ENCODE results near the gene LRRC72.
"Not testable (repeated sequence)": the region's sequence is repeated elsewhere in the genome, so short reads cannot be mapped to it uniquely, and the experiment has no call there.

The LRRC72 gene

DNA sequence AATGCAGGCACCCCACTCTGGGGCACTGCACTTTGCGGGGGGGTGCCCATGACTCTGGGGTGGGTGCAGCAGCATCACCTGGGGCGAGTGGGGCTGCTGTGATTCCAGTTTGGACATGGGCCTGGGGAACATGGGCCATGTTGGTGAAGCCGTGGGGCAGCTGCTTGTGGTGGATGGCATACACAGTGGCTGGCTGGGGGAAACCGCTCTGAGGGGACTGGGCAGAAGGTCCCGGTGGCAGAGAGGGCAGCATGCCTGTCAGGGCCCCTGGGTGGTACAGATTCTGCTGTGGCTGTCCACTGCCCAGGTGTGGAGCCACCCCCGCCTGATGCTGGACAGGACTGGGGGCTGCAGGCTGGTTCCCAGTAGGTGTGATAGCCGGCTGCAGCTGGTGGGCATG is 57.2 kb downstream of the LRRC72 start:
- DNase-seq: no peak

DNA sequence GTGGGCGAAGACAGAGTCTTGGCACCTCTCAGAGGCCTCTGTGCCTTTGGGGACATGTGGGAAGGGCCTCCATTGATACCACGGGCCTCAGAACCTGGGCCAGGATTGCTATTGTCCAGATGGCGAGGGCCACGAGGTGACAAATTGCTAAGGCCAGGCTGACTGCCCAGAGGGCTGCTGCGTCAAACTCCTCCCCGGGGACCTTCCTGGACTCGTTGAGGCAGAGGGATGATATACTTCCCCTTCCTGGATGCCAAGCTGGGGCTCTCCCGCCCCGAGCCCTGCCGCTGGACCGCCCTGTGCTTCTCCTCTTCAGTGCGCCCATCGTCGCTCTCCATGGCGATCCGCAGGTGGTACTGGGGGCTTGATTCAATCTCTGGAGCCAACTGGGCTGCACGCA is 58.9 kb downstream of the LRRC72 start:
- DNase-seq: no peak

DNA sequence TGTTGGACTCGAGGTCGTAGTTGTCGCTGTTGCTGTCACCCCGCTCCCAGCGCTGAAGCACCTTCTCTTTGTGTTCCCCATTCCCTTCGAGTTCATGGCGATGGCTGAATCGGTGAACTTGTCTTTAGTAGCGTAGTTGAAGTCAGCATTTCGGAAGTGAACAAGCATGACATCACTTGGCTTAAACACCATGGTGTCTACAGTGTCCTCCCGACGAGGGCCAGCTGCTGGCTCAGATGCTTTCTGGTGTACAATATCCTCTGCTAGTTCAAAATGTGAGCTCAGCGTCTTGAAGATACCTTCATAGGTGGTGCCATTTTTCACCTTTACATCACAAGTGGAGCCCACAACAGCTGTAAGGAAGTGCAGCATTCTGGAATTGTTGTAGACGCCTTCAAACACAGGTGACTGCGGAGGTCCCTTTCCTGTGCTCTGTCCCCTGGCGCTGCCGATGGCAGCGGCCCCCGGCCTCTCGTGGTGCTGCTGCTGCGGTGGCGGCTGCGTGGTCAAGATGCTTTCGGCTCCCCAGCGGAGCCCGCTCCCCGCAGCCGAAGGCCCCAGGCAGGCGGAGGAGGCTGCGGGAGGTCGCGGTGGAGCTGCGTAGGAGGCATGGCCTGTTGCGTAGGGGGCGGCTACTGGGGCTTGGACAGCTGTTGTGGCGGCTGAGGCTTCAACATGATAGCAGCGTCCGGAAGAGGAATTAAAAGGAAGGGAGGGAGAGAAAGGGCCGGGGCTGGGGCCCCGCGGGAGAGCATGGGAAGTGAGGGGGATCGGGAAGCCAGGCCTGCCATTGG is 59.7 kb downstream of the LRRC72 start:
- DNase-seq: no peak

DNA sequence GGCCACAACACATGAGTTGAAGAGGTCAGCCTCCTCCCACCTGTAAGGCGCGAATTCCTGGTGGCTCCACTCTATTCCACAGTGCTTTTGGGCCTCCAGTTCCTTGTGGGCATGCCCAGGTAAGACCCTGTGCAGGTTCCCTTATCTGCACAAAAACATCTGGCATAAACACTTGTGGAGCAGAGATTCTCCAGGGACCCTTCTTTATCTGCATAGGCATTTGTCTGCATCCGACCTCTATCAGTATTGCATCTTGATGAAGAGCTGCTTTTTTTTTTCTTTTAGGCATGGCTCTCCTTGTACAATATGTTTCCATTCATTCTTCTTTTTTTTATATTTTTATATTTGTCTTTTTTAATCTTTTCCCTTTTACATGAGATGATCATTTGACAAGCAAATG is 60.5 kb downstream of the LRRC72 start:
- DNase-seq: no peak

DNA sequence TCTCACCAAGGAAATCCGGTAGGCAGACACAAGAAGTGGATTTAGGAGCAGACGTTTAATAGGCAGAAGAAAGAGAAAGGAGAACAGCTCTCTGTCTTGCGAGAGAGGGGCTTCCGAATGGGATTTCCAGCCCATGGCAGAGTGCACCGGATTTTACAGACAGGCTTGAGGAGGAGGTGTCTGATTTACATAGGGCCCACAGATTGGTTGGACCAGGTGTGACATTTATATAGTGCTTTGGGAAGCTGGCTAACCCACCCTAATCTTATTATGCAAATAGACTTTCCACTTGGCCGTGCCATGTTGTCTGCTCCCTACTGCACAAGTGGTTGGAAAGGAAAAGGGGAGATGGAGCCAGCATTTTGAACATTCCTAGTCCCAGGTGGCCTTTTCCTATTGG is 61.2 kb downstream of the LRRC72 start:
- DNase-seq: no peak

DNA sequence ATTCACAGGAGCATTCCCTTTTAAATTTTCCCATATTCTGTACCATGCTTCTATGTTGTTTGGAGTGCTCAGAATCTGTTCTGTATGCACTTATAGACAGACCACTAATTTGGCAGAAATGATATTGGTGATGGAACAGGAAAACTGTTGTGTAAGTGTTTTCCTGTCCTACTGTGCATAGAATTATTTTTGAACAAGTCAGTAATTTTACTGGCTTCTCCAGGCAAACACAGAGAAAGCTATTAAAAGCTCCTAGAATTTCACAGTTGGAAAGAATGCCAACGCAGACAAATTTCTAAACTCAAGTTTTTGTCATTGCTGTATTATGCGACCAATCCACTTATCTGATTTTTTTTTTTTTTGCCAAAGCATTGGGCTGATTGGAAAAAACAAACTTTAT is 63.3 kb downstream of the LRRC72 start:
- DNase-seq: no peak

DNA sequence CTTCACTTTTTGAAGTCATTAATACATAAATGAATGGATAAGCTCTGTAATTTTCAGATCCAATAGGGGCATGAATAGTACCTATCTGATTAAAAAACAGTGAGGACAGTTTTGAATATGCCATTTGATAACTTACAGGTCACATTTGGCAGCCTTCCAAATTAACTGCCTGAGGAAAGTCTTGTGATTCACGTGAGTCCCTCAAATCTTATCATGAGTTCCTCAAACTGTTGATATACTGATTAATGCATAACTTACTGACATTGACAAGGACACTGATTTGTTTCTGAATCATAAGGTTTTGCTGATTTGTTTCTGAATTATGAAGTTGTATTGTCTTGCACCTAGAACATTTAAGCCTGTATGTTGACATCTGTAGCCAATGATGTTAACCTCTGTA is 63.8 kb downstream of the LRRC72 start:
- DNase-seq: no peak

DNA sequence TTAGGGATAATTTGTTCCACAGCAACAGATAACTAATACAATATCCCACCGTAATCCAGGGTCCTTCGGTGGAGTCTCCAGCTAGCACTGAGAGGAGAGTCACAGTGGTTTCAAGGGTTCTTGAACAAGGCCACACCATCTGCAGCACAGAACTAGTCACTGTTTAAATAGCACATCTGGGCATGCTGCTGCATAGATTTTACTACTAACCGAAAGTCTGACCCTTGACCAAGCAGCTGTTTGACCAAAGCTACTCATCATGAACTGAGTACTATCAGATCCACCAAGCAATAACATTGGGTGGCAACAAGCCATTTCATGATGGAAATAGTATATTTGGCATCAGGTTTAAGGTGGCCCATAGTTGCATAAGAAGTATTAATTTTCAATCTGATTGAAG is 65.8 kb downstream of the LRRC72 start:
- DNase-seq: no peak

DNA sequence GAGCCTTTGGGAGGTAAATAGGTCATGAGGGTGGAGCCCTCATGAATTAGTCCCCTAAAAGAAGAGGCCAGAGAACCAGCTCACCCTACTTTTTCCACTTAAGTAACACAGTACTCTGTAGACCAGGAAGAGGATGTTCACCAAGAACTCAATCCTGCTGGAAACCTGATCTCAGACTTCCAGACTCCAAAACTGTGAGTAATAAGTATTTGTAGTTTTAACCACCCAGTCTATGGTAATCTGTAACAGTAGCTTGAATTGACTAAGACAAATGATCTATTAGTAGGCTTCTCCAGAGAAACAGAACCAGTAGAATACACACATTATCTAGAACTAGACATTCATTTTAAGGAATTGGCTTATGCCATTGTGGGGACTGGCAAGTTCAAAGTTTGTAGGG is 67.4 kb downstream of the LRRC72 start:
- no peak for DNase-seq

DNA sequence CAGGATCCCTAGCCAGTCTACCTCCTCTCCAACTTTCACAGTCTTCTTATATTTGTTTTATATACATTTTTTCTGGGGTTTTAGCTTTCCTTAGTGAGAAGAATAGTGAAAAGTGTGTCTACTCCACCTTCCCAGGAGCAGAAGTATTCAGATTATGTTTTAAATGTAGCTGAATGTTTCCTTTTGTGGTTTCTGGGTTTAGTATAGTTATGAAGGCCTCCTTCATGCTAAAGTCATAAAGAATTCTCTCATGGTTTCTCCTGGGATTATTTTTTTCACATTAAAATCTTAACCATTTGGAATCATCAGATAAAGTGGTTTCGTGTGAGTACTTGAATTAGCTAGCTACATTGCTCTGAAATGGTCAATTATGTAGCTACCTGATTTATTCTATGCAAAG is 68.1 kb downstream of the LRRC72 start:
- no peak for DNase-seq

DNA sequence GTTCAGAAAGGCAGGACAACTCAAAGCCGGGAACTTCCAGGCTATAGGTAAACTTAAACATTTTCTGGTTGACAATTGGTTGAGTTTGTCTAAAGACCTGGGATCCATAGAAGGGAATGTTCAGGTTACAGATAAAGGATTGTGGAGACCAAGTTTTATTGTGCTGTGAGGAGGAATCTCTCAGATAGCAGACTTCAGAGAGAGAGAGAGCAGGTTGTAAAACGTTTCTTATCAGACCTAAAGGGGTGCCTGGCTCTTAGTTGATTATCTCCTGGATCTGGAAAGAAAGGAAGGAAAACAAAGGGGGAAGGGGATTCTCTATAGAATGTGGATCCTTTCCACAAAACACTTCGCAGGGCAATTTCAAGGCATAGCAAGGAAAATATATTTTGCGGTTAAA is 69.0 kb downstream of the LRRC72 start:
- DNase-seq: not testable (repeated sequence)

DNA sequence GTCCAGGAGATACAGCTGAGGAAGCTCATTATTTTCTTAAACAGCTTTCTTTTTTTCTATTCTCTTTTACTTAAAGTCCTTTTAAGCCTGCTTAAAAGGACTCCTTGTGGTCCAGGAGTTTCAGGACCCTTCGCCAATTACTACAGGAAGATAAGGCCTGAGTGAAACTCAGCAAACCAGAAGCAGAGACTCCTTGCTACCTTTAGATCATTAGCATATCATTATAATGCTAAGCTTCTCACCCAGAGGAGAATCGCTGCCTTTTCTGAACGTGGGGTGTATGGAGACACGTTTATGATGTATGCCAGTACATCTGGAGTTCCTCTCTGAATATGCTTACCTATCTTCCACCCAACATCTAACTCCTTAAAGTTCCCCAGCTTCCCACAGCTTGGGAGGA is 71.4 kb downstream of the LRRC72 start:
- DNase-seq: no peak

DNA sequence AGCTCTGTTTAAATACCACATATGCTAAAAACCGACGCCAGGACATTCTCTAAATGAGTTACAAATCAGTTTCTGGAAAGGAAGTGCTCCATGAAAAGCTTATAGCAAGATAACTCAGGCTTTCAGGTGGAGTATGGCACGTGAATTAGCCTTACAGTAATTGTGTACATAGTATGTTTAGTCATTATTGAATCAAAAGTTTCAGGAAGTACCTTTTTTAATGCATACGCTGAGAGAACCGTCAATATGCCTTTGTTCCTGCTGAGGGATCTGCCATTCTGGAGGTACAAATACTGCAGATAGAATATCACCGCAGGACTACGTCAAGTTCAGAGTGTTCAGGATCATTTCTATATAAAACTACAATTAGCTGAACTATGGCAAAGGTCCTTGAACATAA is 73.2 kb downstream of the LRRC72 start:
- DNase-seq: no peak

DNA sequence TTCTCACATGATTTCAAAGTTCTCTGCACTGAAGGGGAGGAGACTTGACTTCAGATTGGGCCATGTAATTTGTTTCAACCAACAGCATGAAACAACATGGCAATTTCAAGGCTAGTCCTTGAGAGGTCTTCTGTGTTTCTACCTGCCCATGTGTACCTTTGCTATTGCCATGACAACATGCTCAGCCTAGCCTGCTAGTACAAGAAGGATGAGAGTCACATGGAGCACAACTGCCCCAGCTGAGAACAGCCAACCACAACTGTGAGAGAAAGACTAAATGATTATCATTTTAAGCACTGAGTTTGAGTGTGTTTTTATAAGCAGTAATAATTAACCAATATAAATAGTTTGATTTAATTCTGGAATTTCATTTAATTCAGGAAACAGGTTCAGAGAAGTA is 77.0 kb downstream of the LRRC72 start:
- DNase-seq: no peak

DNA sequence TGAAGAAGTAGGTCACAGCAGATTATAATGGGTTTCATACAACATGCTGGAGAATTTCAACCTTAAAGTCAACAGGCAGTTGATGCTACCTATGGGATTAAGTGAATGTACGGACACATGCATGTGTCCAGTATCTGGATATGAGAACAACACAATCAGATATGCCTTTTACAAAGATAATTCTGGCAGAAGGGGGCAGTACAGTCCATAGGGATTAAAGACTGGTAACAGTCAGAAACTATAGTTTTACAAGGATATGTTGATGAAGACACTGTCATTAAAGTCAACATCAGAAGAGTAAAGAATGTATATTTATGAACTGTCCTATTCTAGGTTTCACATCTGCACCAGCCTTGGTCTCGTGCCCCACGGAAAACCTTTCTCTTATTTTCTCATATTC is 77.4 kb downstream of the LRRC72 start:
- no peak for DNase-seq

DNA sequence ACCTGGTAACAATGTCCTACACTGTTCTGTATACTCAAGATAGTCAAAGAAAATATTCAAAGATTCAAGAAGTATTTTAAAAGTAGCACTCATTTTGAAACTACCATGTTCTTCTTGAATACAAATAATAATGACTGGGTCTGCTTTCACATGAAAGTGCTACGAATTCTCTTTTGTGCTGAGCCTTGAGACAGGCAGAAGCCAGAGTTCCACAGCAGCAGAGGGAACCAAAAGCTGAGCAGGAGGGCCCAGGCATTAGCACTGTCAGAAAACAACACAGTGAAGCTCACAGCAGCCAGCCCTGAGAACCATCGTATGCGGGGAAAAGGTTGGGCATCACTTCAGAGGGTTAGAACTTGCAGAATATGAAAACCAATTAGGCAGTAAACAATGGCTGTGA is 80.1 kb downstream of the LRRC72 start:
- no peak for DNase-seq

DNA sequence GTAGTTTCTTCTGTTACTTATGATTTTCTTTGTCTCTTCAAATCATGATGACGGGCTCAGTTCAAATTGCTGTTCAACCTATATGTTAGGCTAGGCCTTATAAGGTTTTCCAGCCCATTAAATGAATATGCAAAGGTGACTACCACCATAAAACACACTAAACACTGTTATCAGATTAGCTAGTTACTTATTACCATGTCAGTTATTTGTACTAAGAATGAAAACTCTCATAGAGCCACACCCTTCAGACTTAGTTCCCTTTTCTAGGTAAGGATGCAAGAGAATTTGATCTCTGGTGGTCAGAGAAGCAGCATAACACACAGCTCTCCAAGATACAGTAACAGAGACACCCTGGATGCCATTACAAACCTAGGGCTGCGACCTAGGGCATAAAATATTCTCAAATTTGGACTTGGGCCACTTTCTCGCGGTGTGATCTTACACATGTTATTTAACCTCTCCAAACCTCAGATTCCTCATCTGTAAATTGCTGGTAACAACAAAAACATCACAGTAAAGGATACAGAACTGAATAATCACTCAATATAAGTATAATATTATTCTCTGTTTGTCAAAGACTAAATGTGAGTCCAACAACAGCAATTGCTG is 83.3 kb downstream of the LRRC72 start:
- DNase-seq: no peak

DNA sequence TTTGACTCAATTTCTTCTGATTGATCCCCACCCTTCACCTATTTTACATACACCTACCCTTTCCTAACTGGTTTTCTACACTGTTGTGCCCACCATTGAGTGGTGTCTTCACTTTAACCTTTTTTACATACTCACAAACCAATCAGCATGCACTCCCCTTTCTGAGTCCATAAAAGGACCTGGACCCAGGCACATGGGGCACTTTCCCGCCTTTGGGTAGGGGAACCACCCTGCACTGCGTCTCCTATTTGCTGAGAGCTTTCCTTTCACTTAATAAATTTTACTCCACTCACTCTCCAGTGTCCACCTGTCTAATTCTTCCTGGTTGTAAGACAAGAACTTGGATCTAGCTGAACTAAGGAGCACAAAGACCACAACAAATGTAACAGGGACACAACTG is 85.1 kb downstream of the LRRC72 start:
- DNase-seq: no peak

DNA sequence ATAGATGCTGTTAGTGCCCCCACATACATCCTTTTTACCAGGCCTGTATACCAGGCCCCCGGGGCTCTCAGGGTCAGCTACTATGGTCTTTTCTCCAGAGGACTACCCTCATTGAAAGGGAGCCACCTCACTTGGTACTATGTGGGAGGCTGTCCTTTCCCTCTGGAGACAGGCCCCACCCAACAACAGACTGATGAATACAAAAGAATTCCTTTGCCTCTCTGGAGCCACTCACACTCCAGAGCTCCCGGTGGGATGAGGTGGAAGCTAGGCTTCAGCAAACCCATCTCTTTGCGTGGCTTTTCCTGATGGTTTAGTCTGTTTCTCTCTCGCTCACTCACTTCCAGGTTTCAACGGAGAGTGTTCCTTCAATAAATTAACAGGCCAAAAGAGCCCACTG is 88.6 kb downstream of the LRRC72 start:
- no peak for DNase-seq

DNA sequence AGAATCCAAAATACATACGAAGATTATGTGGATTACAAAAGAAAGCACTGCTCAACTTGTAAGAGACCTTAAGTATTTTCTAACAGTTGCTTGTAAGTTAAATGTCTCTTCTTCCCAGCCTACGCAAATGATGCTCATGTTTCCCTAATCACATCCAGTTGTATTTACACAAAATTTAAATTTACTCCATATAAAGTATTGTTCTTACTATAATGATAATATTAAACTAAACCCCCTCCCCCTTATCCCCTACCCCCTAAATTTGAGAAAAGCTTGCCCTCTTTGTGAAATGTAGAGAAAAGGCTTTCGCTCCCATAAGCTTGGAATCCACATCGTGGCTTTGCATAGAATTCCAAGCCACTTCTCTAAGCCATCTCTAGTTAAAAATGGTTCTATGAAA is 89.5 kb downstream of the LRRC72 start:
- DNase-seq: no peak

DNA sequence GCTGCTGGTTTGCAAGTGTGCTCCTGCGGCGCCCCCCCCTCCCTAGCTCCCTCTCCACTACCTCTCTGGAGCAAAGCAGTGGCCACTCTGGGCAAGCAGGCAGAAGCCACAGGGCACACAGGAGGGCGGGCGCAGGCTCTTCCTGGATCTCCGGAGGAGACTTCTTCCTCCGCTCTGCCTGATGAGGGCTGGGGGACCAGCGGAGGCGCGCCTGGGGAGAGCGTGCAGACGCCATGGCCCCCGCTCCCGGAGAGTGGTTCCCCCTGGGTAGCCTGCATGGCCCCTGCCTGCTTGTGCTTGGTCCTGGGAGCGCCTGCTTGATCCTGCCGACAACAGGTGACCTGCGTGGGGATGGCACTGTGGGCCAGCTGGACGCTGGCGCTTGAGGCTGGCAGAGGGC is 89.9 kb downstream of the LRRC72 start:
- DNase-seq: no peak

DNA sequence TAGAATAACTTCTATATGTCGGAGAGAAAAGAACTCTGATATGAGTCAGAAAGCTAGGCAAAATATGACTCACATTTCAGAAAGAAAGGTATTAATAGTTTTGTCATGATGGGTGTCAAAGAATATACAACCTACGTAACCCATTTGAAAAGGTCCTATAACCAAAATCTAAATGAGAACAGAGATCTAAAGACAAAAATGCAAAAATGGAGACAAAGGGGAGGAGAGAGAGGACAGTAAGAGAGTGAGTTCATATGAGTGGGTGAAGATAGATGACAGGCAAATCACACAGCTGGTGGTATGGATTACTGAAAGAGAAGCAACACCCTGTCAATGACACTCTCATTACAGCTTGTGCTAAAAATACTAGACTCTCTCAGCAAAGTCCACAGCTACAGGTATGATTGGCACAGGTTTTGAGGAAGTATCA is 93.4 kb downstream of the LRRC72 start:
- peak; percentile 21 for DNase-seq

DNA sequence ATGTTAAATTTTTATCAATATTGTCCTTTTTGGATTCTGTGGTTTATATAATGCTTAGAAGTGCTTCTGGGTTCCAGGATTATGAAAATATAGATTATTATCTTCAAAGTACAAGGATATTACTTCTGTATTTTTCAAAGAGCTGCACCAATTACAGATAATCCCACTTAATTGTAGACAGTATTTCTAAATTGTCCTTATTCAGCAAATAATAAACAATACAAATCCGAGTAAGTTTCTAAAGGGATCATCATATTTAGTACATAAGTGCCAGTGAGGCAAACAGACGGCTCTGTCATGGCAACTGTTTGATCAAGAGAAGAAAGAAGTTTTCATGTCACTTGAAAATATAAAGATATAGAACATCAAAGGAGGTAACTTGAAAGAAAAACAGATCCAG is 99.8 kb downstream of the LRRC72 start:
- DNase-seq: no peak

DNA sequence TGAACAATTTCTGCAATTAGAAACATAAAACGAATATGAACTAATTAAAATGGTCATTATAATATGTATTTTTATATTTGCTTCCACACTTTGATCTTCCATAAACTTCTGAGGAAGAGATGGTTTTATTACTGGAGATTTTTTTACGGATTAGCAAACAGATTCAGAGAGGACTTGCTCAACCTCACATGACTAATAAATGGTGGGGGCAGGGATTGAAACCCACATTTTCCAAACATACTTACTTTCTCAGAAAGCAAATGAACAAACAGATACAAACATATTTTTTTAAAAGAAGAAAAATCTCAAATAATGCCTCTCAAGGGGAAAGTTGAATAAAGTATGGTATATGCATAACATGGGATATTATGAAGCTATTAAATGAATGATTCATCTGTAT is 100.6 kb downstream of the LRRC72 start:
- DNase-seq: no peak

DNA sequence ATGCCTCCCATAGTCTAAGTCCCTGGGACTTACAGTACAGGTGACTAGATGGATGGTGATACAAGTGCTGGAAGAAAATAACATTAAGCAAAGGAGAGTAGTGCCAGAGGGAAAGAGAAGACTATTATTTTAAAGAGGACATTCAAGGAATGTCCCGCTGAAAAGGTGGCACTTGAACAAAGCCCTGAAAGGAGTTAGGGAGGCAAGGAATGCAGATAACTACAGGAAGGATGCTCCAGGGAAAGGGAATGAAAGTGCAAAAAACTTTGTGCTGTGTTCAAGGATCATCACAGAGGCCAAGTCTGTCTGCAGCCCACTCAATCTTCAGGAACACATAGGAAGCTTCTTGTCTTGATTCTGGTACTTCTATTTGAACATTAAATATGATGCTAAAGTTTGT is 104.0 kb downstream of the LRRC72 start:
- DNase-seq: no peak
